Effector CD4-positive, alpha-beta T cell (primary cell): ENCODE measurements around the gene HIVEP3.
A peak's percentile ranks its signal among the peaks of the same experiment; 100 is the strongest.
"Not testable (repeated sequence)": the region's sequence is repeated elsewhere in the genome, so short reads cannot be mapped to it uniquely, and the experiment has no call there.

Source experiments
- DNase-seq: peaks from one replicate; pipeline ENCODE4 v3.0.0-alpha.2; 2020
- total RNA-seq: gene quantifications from one replicate; lab custom pipeline; 2026; lab: John Stamatoyannopoulos, UW

Gene HIVEP3
- total RNA-seq = 20.8 reads per million, percentile 47 among the genes with 10 or more reads in this experiment

GRCh38 chr1:41918450-41919043 lies at the start of gene HIVEP3:
HIVEP3 (minus strand) TSS chr1:41918922.
- no peak for DNase-seq

- no peak for DNase-seq
Observed at GRCh38 chr1:41964400-41964799, 45.7 kb upstream of the HIVEP3 start.

- no peak for DNase-seq
Observed at GRCh38 chr1:41963636-41964035, 44.9 kb upstream of the HIVEP3 start.

- no peak for DNase-seq
Observed at GRCh38 chr1:41958015-41958673, 39.4 kb upstream of the HIVEP3 start.

- DNase-seq = no peak
Observed at GRCh38 chr1:41957568-41957967, 38.8 kb upstream of the HIVEP3 start.

- DNase-seq = no peak
Observed at GRCh38 chr1:41955461-41956159, 36.9 kb upstream of the HIVEP3 start.

- DNase-seq = no peak
Observed at GRCh38 chr1:41954533-41954944, 35.8 kb upstream of the HIVEP3 start.

- no peak for DNase-seq
Observed at GRCh38 chr1:41953291-41953690, 34.6 kb upstream of the HIVEP3 start.

GRCh38 chr1:41952208-41952607 lies 33.5 kb upstream of the HIVEP3 start:
- no peak for DNase-seq

- not testable (repeated sequence) for DNase-seq
Observed at GRCh38 chr1:41951492-41951891, 32.8 kb upstream of the HIVEP3 start.

GRCh38 chr1:41950820-41951219 lies 32.1 kb upstream of the HIVEP3 start:
- DNase-seq = no peak

GRCh38 chr1:41945946-41946345 lies 27.2 kb upstream of the HIVEP3 start:
- not testable (repeated sequence) for DNase-seq

- DNase-seq = no peak
Observed at GRCh38 chr1:41943717-41944116, 25.0 kb upstream of the HIVEP3 start.

- DNase-seq = no peak
Observed at GRCh38 chr1:41942278-41942677, 23.6 kb upstream of the HIVEP3 start.

GRCh38 chr1:41941381-41941780 lies 22.7 kb upstream of the HIVEP3 start:
- no peak for DNase-seq

- DNase-seq = no peak
Observed at GRCh38 chr1:41939194-41939593, 20.5 kb upstream of the HIVEP3 start.

GRCh38 chr1:41936107-41936506 lies 17.4 kb upstream of the HIVEP3 start:
- no peak for DNase-seq

GRCh38 chr1:41935226-41935625 lies 16.5 kb upstream of the HIVEP3 start:
- DNase-seq = no peak

GRCh38 chr1:41933106-41933505 lies 14.4 kb upstream of the HIVEP3 start:
- no peak for DNase-seq

GRCh38 chr1:41931578-41931977 lies 12.9 kb upstream of the HIVEP3 start:
- no peak for DNase-seq

- DNase-seq = no peak
Observed at GRCh38 chr1:41927118-41927517, 8.4 kb upstream of the HIVEP3 start.

GRCh38 chr1:41925712-41926111 lies 7.0 kb upstream of the HIVEP3 start:
- no peak for DNase-seq

- DNase-seq = no peak
Observed at GRCh38 chr1:41924911-41925310, 6.2 kb upstream of the HIVEP3 start.

GRCh38 chr1:41921271-41921670 lies 2.5 kb upstream of the HIVEP3 start:
- not testable (repeated sequence) for DNase-seq
